Measurements from ENCODE around the gene ANKRD6. TPM values are rescaled to one million over a fixed set of nuclear protein-coding genes. Genes with fewer than 3 reads are reported as not detected.

ANKRD6 gene
- polyA plus RNA-seq, 3 donors = 0.93 to 3.0 (median 1.2) TPM

GRCh38 chr6:89409461-89410035 is 23.4 kb upstream of the ANKRD6 start:
- peaks cover 0 to 12% (median 6%) of the 10 kb centered on the region in 3 donors for H3K27me3 Mint-ChIP-seq (ENCODE audit: low read depth in 3 of 3)
- no peak overlapping the region for H3K27ac Mint-ChIP-seq
- no peak overlapping the region for H2AFZ ChIP-seq (ENCODE audit: insufficient read depth, low read depth, low read length, poor library complexity, severe bottlenecking)
- H3K9ac ChIP-seq (ENCODE audit: insufficient read depth, low read length, poor library complexity, severe bottlenecking) = no peak overlapping the region
- H3K79me2 ChIP-seq (ENCODE audit: insufficient read depth, low read length) = peaks cover 69% of the 10 kb centered on the region
- no peaks in the 10 kb centered on the region for H3K36me3 ChIP-seq (replicated peaks in 1 of 2; ENCODE audit: control insufficient read depth in 1 of 2, insufficient read depth in 2 of 2, low read length in 2 of 2)
- H3K9me3 Mint-ChIP-seq = no peaks in the 10 kb centered on the region
- H3K4me1 Mint-ChIP-seq = peaks cover 57% of the 10 kb centered on the region
- H3K4me1 ChIP-seq (ENCODE audit: control insufficient read depth in 1 of 2, insufficient read depth in 2 of 2, low read length in 2 of 2) = peaks cover 42 to 61% of the 10 kb centered on the region in 2 donors
- 80% methylated on average over 6 of the region's 7 CpGs for WGBS (ENCODE audit: insufficient coverage)
- peak overlapping the region; percentile 99 for H3K4me2 ChIP-seq (replicated peaks; ENCODE audit: extremely low read depth, low read length, poor library complexity, severe bottlenecking)
- intact Hi-C loops (cut with micrococcal nuclease) = loop anchor here in 1 of 2 donors (5.0 kb wide), 1 partner anchor 37 kb away; no protein-coding TSS in a partner anchor
- no peaks in the 10 kb centered on the region for H3K9me3 ChIP-seq (replicated peaks in 1 of 2; ENCODE audit: control insufficient read depth in 1 of 2, insufficient read depth in 1 of 2, low read length in 2 of 2)
- H3K4me3 ChIP-seq (replicated peaks in 1 of 3; ENCODE audit: low read depth in 2 of 3, low read length in 3 of 3) = no peak overlapping the region
- no peak overlapping the region for H3K27ac ChIP-seq (ENCODE audit: low read depth in 1 of 2, low read length in 2 of 2)
- DNase-seq = no peak
- no peaks in the 10 kb centered on the region for H3K36me3 Mint-ChIP-seq
- TF ChIP-seq, protein P1, sequence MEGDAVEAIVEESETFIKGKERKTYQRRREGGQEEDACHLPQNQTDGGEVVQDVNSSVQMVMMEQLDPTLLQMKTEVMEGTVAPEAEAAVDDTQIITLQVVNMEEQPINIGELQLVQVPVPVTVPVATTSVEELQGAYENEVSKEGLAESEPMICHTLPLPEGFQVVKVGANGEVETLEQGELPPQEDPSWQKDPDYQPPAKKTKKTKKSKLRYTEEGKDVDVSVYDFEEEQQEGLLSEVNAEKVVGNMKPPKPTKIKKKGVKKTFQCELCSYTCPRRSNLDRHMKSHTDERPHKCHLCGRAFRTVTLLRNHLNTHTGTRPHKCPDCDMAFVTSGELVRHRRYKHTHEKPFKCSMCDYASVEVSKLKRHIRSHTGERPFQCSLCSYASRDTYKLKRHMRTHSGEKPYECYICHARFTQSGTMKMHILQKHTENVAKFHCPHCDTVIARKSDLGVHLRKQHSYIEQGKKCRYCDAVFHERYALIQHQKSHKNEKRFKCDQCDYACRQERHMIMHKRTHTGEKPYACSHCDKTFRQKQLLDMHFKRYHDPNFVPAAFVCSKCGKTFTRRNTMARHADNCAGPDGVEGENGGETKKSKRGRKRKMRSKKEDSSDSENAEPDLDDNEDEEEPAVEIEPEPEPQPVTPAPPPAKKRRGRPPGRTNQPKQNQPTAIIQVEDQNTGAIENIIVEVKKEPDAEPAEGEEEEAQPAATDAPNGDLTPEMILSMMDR (IDR thresholded peaks at IDR 0.05) = no peak
- peaks cover 31% of the 10 kb centered on the region for H4K20me1 ChIP-seq (ENCODE audit: insufficient read depth, low read length)
- no peaks in the 10 kb centered on the region for H3K27me3 ChIP-seq (ENCODE audit: control insufficient read depth in 2 of 2, insufficient read depth in 2 of 2, low read length in 2 of 2)
- no peak overlapping the region for H3K4me3 Mint-ChIP-seq

DNA sequence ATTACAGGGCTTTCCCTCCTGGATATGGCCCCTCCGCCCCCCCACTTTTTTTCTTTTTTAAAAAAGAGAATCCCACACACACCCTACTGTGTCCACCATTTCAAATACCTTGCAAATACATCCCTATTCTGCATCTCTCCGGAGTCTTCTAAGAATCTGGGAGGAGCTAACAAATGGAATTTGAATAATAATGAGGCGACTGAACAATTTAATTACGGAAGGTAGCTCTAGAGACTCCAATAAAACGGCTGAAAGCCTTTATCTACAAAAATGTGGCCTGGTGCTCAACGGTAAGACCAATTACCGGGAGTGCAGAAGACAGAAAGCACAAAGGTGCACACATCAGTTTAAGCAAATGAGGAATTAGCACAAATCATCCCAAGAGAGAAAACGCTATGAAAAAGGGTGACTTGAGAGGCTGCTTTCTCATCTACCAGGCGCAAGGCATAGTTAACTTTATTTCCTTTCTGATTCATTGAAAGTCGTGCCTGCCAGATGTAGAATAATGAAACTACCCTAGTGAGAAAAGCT is 22.7 kb upstream of the ANKRD6 start:
- peaks cover 42 to 61% of the 10 kb centered on the region in 2 donors for H3K4me1 ChIP-seq (ENCODE audit: control insufficient read depth in 1 of 2, insufficient read depth in 2 of 2, low read length in 2 of 2)
- H3K79me2 ChIP-seq (ENCODE audit: insufficient read depth, low read length) = peaks cover 62% of the 10 kb centered on the region
- no peak overlapping the region for H2AFZ ChIP-seq (ENCODE audit: insufficient read depth, low read depth, low read length, poor library complexity, severe bottlenecking)
- H3K27me3 ChIP-seq (ENCODE audit: control insufficient read depth in 2 of 2, insufficient read depth in 2 of 2, low read length in 2 of 2) = no peaks in the 10 kb centered on the region
- H3K36me3 Mint-ChIP-seq = no peaks in the 10 kb centered on the region
- peak overlapping the region; percentile 89 to 94 for H3K4me3 Mint-ChIP-seq
- no peak overlapping the region for H3K27ac ChIP-seq (ENCODE audit: low read depth in 1 of 2, low read length in 2 of 2)
- TF ChIP-seq, protein P1 (IDR thresholded peaks at IDR 0.05) = no peak
- H3K9ac ChIP-seq (ENCODE audit: insufficient read depth, low read length, poor library complexity, severe bottlenecking) = no peak overlapping the region
- no peak for DNase-seq
- H3K9me3 Mint-ChIP-seq = no peaks in the 10 kb centered on the region
- no peaks in the 10 kb centered on the region for H3K36me3 ChIP-seq (replicated peaks in 1 of 2; ENCODE audit: control insufficient read depth in 1 of 2, insufficient read depth in 2 of 2, low read length in 2 of 2)
- 55% methylated on average over 4 of the region's 10 CpGs for WGBS (ENCODE audit: insufficient coverage)
- peak overlapping the region in 1 of 3 experiments; percentile 91 for H3K4me3 ChIP-seq (replicated peaks in 1 of 3; ENCODE audit: low read depth in 2 of 3, low read length in 3 of 3)
- H3K27ac Mint-ChIP-seq = peak overlapping the region in 1 of 7 donors; percentile 77
- H3K4me1 Mint-ChIP-seq = peaks cover 57% of the 10 kb centered on the region
- intact Hi-C loops (cut with micrococcal nuclease) = loop anchor here in 1 of 2 donors (5.0 kb wide), 1 partner anchor 38 kb away; no protein-coding TSS in a partner anchor
- H3K27me3 Mint-ChIP-seq (ENCODE audit: low read depth in 3 of 3) = peaks cover 0 to 12% (median 6%) of the 10 kb centered on the region in 3 donors
- H3K4me2 ChIP-seq (replicated peaks; ENCODE audit: extremely low read depth, low read length, poor library complexity, severe bottlenecking) = peak overlapping the region; percentile 99
- H4K20me1 ChIP-seq (ENCODE audit: insufficient read depth, low read length) = peaks cover 30% of the 10 kb centered on the region
- no peaks in the 10 kb centered on the region for H3K9me3 ChIP-seq (replicated peaks in 1 of 2; ENCODE audit: control insufficient read depth in 1 of 2, insufficient read depth in 1 of 2, low read length in 2 of 2)
